Stimulated activated CD8-positive, alpha-beta memory T cell treated with anti-CD3 and anti-CD28 coated beads, Interleukin-12 subunit alpha, Interleukin-12 subunit beta, amount 100 ng/mL, for 1 hour (primary cell): Measurements from ENCODE around the gene FUT1.
"Not testable (repeated sequence)": the region's sequence is repeated elsewhere in the genome, so short reads cannot be mapped to it uniquely, and the experiment has no call there.

Source experiments
- DNase-seq: peaks from one replicate; pipeline ENCODE4 v3.0.0-alpha.2; 2020; ENCODE audit warnings: low read depth

The FUT1 gene

GRCh38 chr19:48752496-48753365 is at the start of gene FUT1:
Gene FUT1 (minus strand): TSS chr19:48752641. CDS start chr19:48751281, 1,360 bp downstream.
- no peak for DNase-seq

GRCh38 chr19:48799358-48800300 is 47.2 kb upstream of the FUT1 start:
- no peak for DNase-seq

GRCh38 chr19:48798937-48799336 is 46.5 kb upstream of the FUT1 start:
- DNase-seq: no peak

GRCh38 chr19:48797103-48797502 is 44.7 kb upstream of the FUT1 start:
- no peak for DNase-seq

- DNase-seq: no peak
Measured at GRCh38 chr19:48796298-48797083, 44.0 kb upstream of the FUT1 start.

- no peak for DNase-seq
Measured at GRCh38 chr19:48795685-48796070, 43.2 kb upstream of the FUT1 start.

- peak; percentile 63 for DNase-seq
Measured at GRCh38 chr19:48795055-48795684, 42.7 kb upstream of the FUT1 start.

GRCh38 chr19:48794291-48794690 is 41.9 kb upstream of the FUT1 start:
- DNase-seq: no peak

- no peak for DNase-seq
Measured at GRCh38 chr19:48793271-48793670, 40.8 kb upstream of the FUT1 start.

- DNase-seq: not testable (repeated sequence)
Measured at GRCh38 chr19:48787331-48787730, 34.9 kb upstream of the FUT1 start.

GRCh38 chr19:48786422-48786821 is 34.0 kb upstream of the FUT1 start:
- not testable (repeated sequence) for DNase-seq

- DNase-seq: no peak
Measured at GRCh38 chr19:48784527-48784926, 32.1 kb upstream of the FUT1 start.

GRCh38 chr19:48780631-48781391 is 28.4 kb upstream of the FUT1 start:
- DNase-seq: no peak

- no peak for DNase-seq
Measured at GRCh38 chr19:48779636-48780035, 27.2 kb upstream of the FUT1 start.

GRCh38 chr19:48777720-48778119 is 25.3 kb upstream of the FUT1 start:
- no peak for DNase-seq

- DNase-seq: no peak
Measured at GRCh38 chr19:48777139-48777538, 24.7 kb upstream of the FUT1 start.

GRCh38 chr19:48772503-48772953 is 20.1 kb upstream of the FUT1 start:
- DNase-seq: no peak

- no peak for DNase-seq
Measured at GRCh38 chr19:48770734-48771472, 18.5 kb upstream of the FUT1 start.

GRCh38 chr19:48770266-48770665 is 17.8 kb upstream of the FUT1 start:
- no peak for DNase-seq
